GM18867 (cell line): ENCODE results near the gene SGMS1.
"Not testable (repeated sequence)": the region's sequence is repeated elsewhere in the genome, so short reads cannot be mapped to it uniquely, and the experiment has no call there.

Experiments
- ATAC-seq: cut with Tn5 transposase; IDR thresholded peaks from one replicate; pipeline ENCODE4 v1.9.1; 2021; ENCODE audit warnings: mild to moderate bottlenecking, moderate library complexity; ENCODE audit not compliant: unreplicated experiment

The SGMS1 gene

GRCh38 chr10:50471583-50471975 lies 152.2 kb downstream of the SGMS1 start:
- no peak for ATAC-seq

- no peak for ATAC-seq
These were observed 152.8 kb downstream of the SGMS1 start for GRCh38 chr10:50470798-50471582.

- peak; percentile 54 for ATAC-seq
These were observed 153.4 kb downstream of the SGMS1 start for GRCh38 chr10:50470345-50470744.

- no peak for ATAC-seq
These were observed 154.0 kb downstream of the SGMS1 start for GRCh38 chr10:50469778-50470193.

GRCh38 chr10:50469288-50469687 lies 154.5 kb downstream of the SGMS1 start:
- ATAC-seq, result no peak

GRCh38 chr10:50467209-50467608 lies 156.5 kb downstream of the SGMS1 start:
- no peak for ATAC-seq

- ATAC-seq, result no peak
These were observed 159.7 kb downstream of the SGMS1 start for GRCh38 chr10:50464004-50464409.

- ATAC-seq, result no peak
These were observed 161.9 kb downstream of the SGMS1 start for GRCh38 chr10:50461834-50462233.

- no peak for ATAC-seq
These were observed 162.6 kb downstream of the SGMS1 start for GRCh38 chr10:50461123-50461522.

GRCh38 chr10:50456719-50457118 lies 167.0 kb downstream of the SGMS1 start:
- no peak for ATAC-seq

- peak; percentile 32 for ATAC-seq
These were observed 169.8 kb downstream of the SGMS1 start for GRCh38 chr10:50453940-50454339.

GRCh38 chr10:50452603-50453002 lies 171.2 kb downstream of the SGMS1 start:
- ATAC-seq, result peak; percentile 50

- no peak for ATAC-seq
These were observed 176.1 kb downstream of the SGMS1 start for GRCh38 chr10:50447691-50448090.

GRCh38 chr10:50445777-50446176 lies 178.0 kb downstream of the SGMS1 start:
- ATAC-seq, result not testable (repeated sequence)

- ATAC-seq, result no peak
These were observed 183.3 kb downstream of the SGMS1 start for GRCh38 chr10:50440489-50440888.

GRCh38 chr10:50439806-50440205 lies 183.9 kb downstream of the SGMS1 start:
- no peak for ATAC-seq

- ATAC-seq, result no peak
These were observed 184.6 kb downstream of the SGMS1 start for GRCh38 chr10:50439187-50439586.

GRCh38 chr10:50438049-50438936 lies 185.5 kb downstream of the SGMS1 start:
- no peak for ATAC-seq

- ATAC-seq, result no peak
These were observed 186.5 kb downstream of the SGMS1 start for GRCh38 chr10:50437248-50437647.

- no peak for ATAC-seq
These were observed 187.0 kb downstream of the SGMS1 start for GRCh38 chr10:50436805-50437204.

GRCh38 chr10:50432211-50433009 lies 191.3 kb downstream of the SGMS1 start:
- peak; percentile 63 for ATAC-seq
